Upper lobe of right lung (tissue), 1 donor: ENCODE results near the gene KISS1. TPM values are rescaled to one million over a fixed set of nuclear protein-coding genes. Genes with fewer than 3 reads are reported as not detected.

Experiments used
- ATAC-seq: fragments of 200-7000 bp; cut with Tn5 transposase; one replicate; pipeline ENCODE4 v1.9.1; 2020; ENCODE audit warnings: mild to moderate bottlenecking, moderate library complexity
- DNase-seq: peaks from one replicate; pipeline ENCODE4 v3.0.0-alpha.2; 2020
- H3K27ac ChIP-seq: fragments of 200-600 bp; one replicate; pipeline ENCODE4 v1.8.0; 2022
- H3K27me3 ChIP-seq: fragments of 200-600 bp; one replicate; pipeline ENCODE4 v1.8.0; 2022; ENCODE audit warnings: mild to moderate bottlenecking
- H3K36me3 ChIP-seq: fragments of 200-600 bp; one replicate; pipeline ENCODE4 v1.8.0; 2022
- H3K4me1 ChIP-seq: fragments of 200-600 bp; one replicate; pipeline ENCODE4 v1.8.0; 2022
- H3K4me3 ChIP-seq: fragments of 200-600 bp; one replicate; pipeline ENCODE4 v1.8.0; 2022; ENCODE audit warnings: mild to moderate bottlenecking
- H3K9me3 ChIP-seq: fragments of 200-600 bp; one replicate; pipeline ENCODE4 v1.8.0; 2022
- CTCF ChIP-seq: fragments of 200-600 bp; IDR thresholded peaks from one replicate; pipeline ENCODE4 v1.8.0; 2022; ENCODE audit warnings: antibody characterized with exemption
- intact Hi-C: fragments of 100-400 bp; cut with DNase I; formaldehyde crosslinking; loops from one replicate; pipeline ENCODE4 v1.11.0; 2022
- total RNA-seq: library from RNA; stranded (reverse); fragmentation: NEBNext Ultra II Directional; extraction: Animal tissue kit (Norgen Biotek cat#: 25700); gene quantifications from one replicate; pipeline ENCODE4 v1.2.1, GENCODE V29; 2021
- donor health status: DM: no; HTN: yes; CAD: no; lungs with severe emphysema.

KISS1 gene
- total RNA-seq, 1 donor from 2014 or later, result 2.9 TPM

GRCh38 chr1:204221271-204221670, 25.0 kb upstream of the KISS1 start:
- no peak for TF ChIP-seq CTCF
- DNase-seq, result no peak
- intact Hi-C loops, result no loop called here
- H3K9me3 ChIP-seq, result no peaks in the 10 kb centered on the region
- ATAC-seq, result no peak
- H3K36me3 ChIP-seq, result no peaks in the 10 kb centered on the region
- H3K27me3 ChIP-seq, result no peaks in the 10 kb centered on the region
- no peaks in the 10 kb centered on the region for H3K4me1 ChIP-seq
- H3K27ac ChIP-seq, result no peak overlapping the region
- no peak overlapping the region for H3K4me3 ChIP-seq

GRCh38 chr1:204219971-204220616, 23.8 kb upstream of the KISS1 start:
- no peak overlapping the region for H3K27ac ChIP-seq
- no peak for TF ChIP-seq CTCF
- DNase-seq (no peak), ATAC-seq (no peak)
- intact Hi-C loops, result no loop called here
- no peaks in the 10 kb centered on the region for H3K4me1 ChIP-seq
- no peak overlapping the region for H3K4me3 ChIP-seq
- no peaks in the 10 kb centered on the region for H3K36me3 ChIP-seq
- no peaks in the 10 kb centered on the region for H3K27me3 ChIP-seq
- no peaks in the 10 kb centered on the region for H3K9me3 ChIP-seq

DNA sequence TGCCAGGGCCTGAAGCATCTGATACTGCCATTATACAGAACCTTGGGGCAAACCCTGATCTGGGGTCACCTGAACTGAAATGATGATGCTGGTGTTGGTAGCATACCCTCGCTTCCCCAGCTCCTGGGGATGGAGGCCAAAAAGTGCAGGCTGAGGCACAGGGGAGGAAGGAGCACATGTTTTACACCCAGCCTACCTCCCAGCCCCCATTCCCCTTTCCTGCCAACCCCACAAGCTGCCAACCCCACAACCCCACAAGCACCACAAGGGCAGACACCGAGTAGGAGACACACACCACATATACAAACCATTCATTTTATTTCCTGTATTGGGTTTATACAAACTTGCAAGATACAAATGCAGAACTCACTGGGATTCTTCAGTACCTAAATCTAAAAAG, 22.3 kb upstream of the KISS1 start:
- no peak for TF ChIP-seq CTCF
- no peaks in the 10 kb centered on the region for H3K27me3 ChIP-seq
- H3K9me3 ChIP-seq, result no peaks in the 10 kb centered on the region
- no peaks in the 10 kb centered on the region for H3K4me1 ChIP-seq
- H3K27ac ChIP-seq, result no peak overlapping the region
- ATAC-seq, result no peak
- no peaks in the 10 kb centered on the region for H3K36me3 ChIP-seq
- intact Hi-C loops, result no loop called here
- H3K4me3 ChIP-seq, result no peak overlapping the region
- no peak for DNase-seq

DNA sequence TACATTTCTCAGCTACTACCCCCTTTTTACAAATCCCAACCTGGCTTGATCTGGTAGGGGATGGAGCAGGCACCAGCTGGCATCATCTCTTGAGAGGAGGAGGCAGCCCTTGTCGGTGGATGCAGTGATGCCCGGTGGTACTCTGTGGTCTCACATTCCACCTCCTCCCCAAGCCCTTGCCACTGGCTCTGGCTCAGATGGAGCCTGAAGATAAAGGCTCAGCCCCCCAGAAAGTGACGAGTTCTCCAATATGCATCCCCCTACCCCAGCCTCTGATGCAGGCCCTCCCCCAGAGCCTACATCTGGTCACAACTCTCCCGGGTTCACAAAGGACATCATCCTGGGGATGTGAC, 21.3 kb upstream of the KISS1 start:
- no peaks in the 10 kb centered on the region for H3K27me3 ChIP-seq
- H3K27ac ChIP-seq, result no peak overlapping the region
- ATAC-seq (no peak), DNase-seq (no peak)
- intact Hi-C loops, result no loop called here
- H3K9me3 ChIP-seq, result no peaks in the 10 kb centered on the region
- H3K36me3 ChIP-seq, result no peaks in the 10 kb centered on the region
- no peaks in the 10 kb centered on the region for H3K4me1 ChIP-seq
- no peak for TF ChIP-seq CTCF
- H3K4me3 ChIP-seq, result no peak overlapping the region

- ATAC-seq (no peak), DNase-seq (no peak)
- no peak for TF ChIP-seq CTCF
- Histone ChIP-seq H3K27ac (no peak overlapping the region), H3K4me3 (no peak overlapping the region), H3K36me3 (no peaks in the 10 kb centered on the region), H3K27me3 (no peaks in the 10 kb centered on the region), H3K9me3 (no peaks in the 10 kb centered on the region), H3K4me1 (no peaks in the 10 kb centered on the region)
- intact Hi-C loops, result no loop called here
These were observed 20.8 kb upstream of the KISS1 start for GRCh38 chr1:204216880-204217647.
